CD4-positive, alpha-beta T cell treated with Interleukin-6 at 100 ng/mL for 8 hours (primary cell): Measurements from ENCODE around the gene NECTIN1.

Experiments
- DNase-seq: peaks from one replicate; pipeline ENCODE4 v3.0.0-alpha.2; 2020; ENCODE audit warnings: mixed read lengths, low spot score

The NECTIN1 gene

GRCh38 chr11:119730789-119731386, 1.9 kb upstream of the NECTIN1 start:
- DNase-seq: no peak

GRCh38 chr11:119729951-119730613, 1.1 kb upstream of the NECTIN1 start:
- DNase-seq: no peak

- DNase-seq: no peak
Measured at GRCh38 chr11:119729581-119729927, 554 bp upstream of the NECTIN1 start.

- no peak for DNase-seq
Measured at GRCh38 chr11:119728211-119728626, 781 bp downstream of the NECTIN1 start.

GRCh38 chr11:119727523-119728151, 1.4 kb downstream of the NECTIN1 start:
- DNase-seq: no peak

- no peak for DNase-seq
Measured at GRCh38 chr11:119726585-119727522, 2.1 kb downstream of the NECTIN1 start.

GRCh38 chr11:119726150-119726553, 2.8 kb downstream of the NECTIN1 start:
- DNase-seq: no peak

GRCh38 chr11:119724956-119725355, 4.0 kb downstream of the NECTIN1 start:
- no peak for DNase-seq

- no peak for DNase-seq
Measured at GRCh38 chr11:119723952-119724325, 5.1 kb downstream of the NECTIN1 start.

- no peak for DNase-seq
Measured at GRCh38 chr11:119723243-119723951, 5.6 kb downstream of the NECTIN1 start.

- DNase-seq: no peak
Measured at GRCh38 chr11:119722281-119722794, 6.7 kb downstream of the NECTIN1 start.

- no peak for DNase-seq
Measured at GRCh38 chr11:119721129-119722120, 7.6 kb downstream of the NECTIN1 start.

GRCh38 chr11:119720311-119720913, 8.6 kb downstream of the NECTIN1 start:
- DNase-seq: no peak

GRCh38 chr11:119717839-119718534, 11.0 kb downstream of the NECTIN1 start:
- no peak for DNase-seq

GRCh38 chr11:119716582-119717498, 12.2 kb downstream of the NECTIN1 start:
- DNase-seq: no peak

- DNase-seq: no peak
Measured at GRCh38 chr11:119714590-119714989, 14.4 kb downstream of the NECTIN1 start.

- DNase-seq: no peak
Measured at GRCh38 chr11:119714189-119714588, 14.8 kb downstream of the NECTIN1 start.

GRCh38 chr11:119713359-119714040, 15.5 kb downstream of the NECTIN1 start:
- DNase-seq: no peak
